GM23248 (cell line): Measurements from ENCODE around the gene PLEKHJ1.

Experiments
- EZH2 ChIP-seq: fragments of 200-600 bp; sonication (generic); IDR thresholded peaks from 2 replicates; pipeline ENCODE4 v1.6.1; 2018; ENCODE audit warnings: antibody characterized with exemption, mild to moderate bottlenecking; ENCODE audit not compliant: insufficient read depth, poor library complexity, severe bottlenecking
- EZH2phosphoT487 ChIP-seq: fragments of 200-600 bp; sonication (generic); IDR thresholded peaks from 2 replicates; pipeline ENCODE4 v1.6.1; 2018; ENCODE audit warnings: antibody characterized with exemption, moderate library complexity, mild to moderate bottlenecking, low read depth; ENCODE audit not compliant: insufficient read depth

- TF ChIP-seq EZH2 (no peak), EZH2phosphoT487 (no peak)
Measured at GRCh38 chr19:2213799-2214198, 22.3 kb downstream of the PLEKHJ1 start.
